Measurements from ENCODE around the gene NOS1AP.

GRCh38 chr1:162192763-162193162, 123.3 kb downstream of the NOS1AP start:
- TF ChIP-seq CTCF (conservative IDR thresholded peaks at IDR 0.05): no peak
- TF ChIP-seq ZFX (IDR thresholded peaks at IDR 0.05): no peak

Data from C4-2B (cell line).